IPS DF 19.7 (cell line): ENCODE data around the gene SPSB2.
"Not testable (repeated sequence)": the region's sequence is repeated elsewhere in the genome, so short reads cannot be mapped to it uniquely, and the experiment has no call there.

ENCODE experiments used
- DNase-seq: peaks from one replicate; pipeline ENCODE4 v3.0.0-alpha.2; 2013; ENCODE audit warnings: low read depth, low spot score

The SPSB2 gene

GRCh38 chr12:6899837-6900519, 26.9 kb upstream of the SPSB2 start:
- no peak for DNase-seq

- no peak for DNase-seq
These were observed 26.3 kb upstream of the SPSB2 start for GRCh38 chr12:6899427-6899826.

GRCh38 chr12:6896846-6897435, 23.8 kb upstream of the SPSB2 start:
- DNase-seq = no peak

GRCh38 chr12:6894321-6894720, 21.2 kb upstream of the SPSB2 start:
- no peak for DNase-seq

GRCh38 chr12:6892683-6893082, 19.6 kb upstream of the SPSB2 start:
- not testable (repeated sequence) for DNase-seq

GRCh38 chr12:6891646-6892001, 18.5 kb upstream of the SPSB2 start:
- no peak for DNase-seq

GRCh38 chr12:6890789-6891645, 17.9 kb upstream of the SPSB2 start:
- peak; percentile 65 for DNase-seq

GRCh38 chr12:6889775-6890573, 16.9 kb upstream of the SPSB2 start:
- DNase-seq = not testable (repeated sequence)

GRCh38 chr12:6888794-6889193, 15.7 kb upstream of the SPSB2 start:
- DNase-seq = not testable (repeated sequence)

- DNase-seq = no peak
These were observed 15.3 kb upstream of the SPSB2 start for GRCh38 chr12:6888360-6888759.

- DNase-seq = no peak
These were observed 14.4 kb upstream of the SPSB2 start for GRCh38 chr12:6887460-6887859.

- not testable (repeated sequence) for DNase-seq
These were observed 13.3 kb upstream of the SPSB2 start for GRCh38 chr12:6886206-6886999.

GRCh38 chr12:6884539-6884938, 11.4 kb upstream of the SPSB2 start:
- no peak for DNase-seq

- DNase-seq = no peak
These were observed 10.6 kb upstream of the SPSB2 start for GRCh38 chr12:6883683-6884082.

GRCh38 chr12:6883252-6883651, 10.1 kb upstream of the SPSB2 start:
- DNase-seq = no peak

- not testable (repeated sequence) for DNase-seq
These were observed 6.7 kb upstream of the SPSB2 start for GRCh38 chr12:6879824-6880223.

- DNase-seq = not testable (repeated sequence)
These were observed 889 bp upstream of the SPSB2 start for GRCh38 chr12:6874015-6874368.

GRCh38 chr12:6872073-6873048, 742 bp downstream of the SPSB2 start:
- no peak for DNase-seq

- no peak for DNase-seq
These were observed 1.8 kb downstream of the SPSB2 start for GRCh38 chr12:6871052-6871957.
